Nephron (organoid): ENCODE data around the gene MSANTD7.

Experiments used
- H3K27ac Mint-ChIP-seq, 3 experiments: 2 replicates each; pipeline ENCODE4 v1.8.0; 2020; ENCODE audit warnings: mixed read lengths in 3 of 3, mild to moderate bottlenecking in 2 of 3, moderate library complexity in 1 of 3
- H3K27me3 Mint-ChIP-seq: 2 replicates; pipeline ENCODE4 v1.8.0; 2021; ENCODE audit warnings: low read depth, mild to moderate bottlenecking, moderate library complexity, mixed read lengths
- H3K36me3 Mint-ChIP-seq: 2 replicates; pipeline ENCODE4 v1.8.0; 2020; ENCODE audit warnings: low read depth, mixed read lengths
- H3K4me1 Mint-ChIP-seq: 2 replicates; pipeline ENCODE4 v1.8.0; 2020; ENCODE audit warnings: mixed read lengths
- H3K4me3 Mint-ChIP-seq, 3 experiments: 2 replicates each; pipeline ENCODE4 v1.8.0; 2020; ENCODE audit warnings: mild to moderate bottlenecking in 3 of 3, mixed read lengths in 3 of 3, moderate library complexity in 2 of 3
- H3K9me3 Mint-ChIP-seq: 2 replicates; pipeline ENCODE4 v1.8.0; 2020; ENCODE audit warnings: mixed read lengths
- CTCF ChIP-seq, 3 experiments: fragments of 200-600 bp; sonication (generic); IDR thresholded peaks; one replicate each; pipeline ENCODE4 v1.5.0; 2021; ENCODE audit warnings: antibody characterized with exemption in 3 of 3; ENCODE audit not compliant: unreplicated experiment in 3 of 3

MSANTD7 gene

GRCh38 chr10:14884082-14884481 lies 46.0 kb downstream of the MSANTD7 start:
- peaks cover 6% of the 10 kb centered on the region for H3K36me3 Mint-ChIP-seq
- peaks cover 10% of the 10 kb centered on the region for H3K4me1 Mint-ChIP-seq
- H3K27ac Mint-ChIP-seq, result no peak overlapping the region
- no peaks in the 10 kb centered on the region for H3K9me3 Mint-ChIP-seq
- no peaks in the 10 kb centered on the region for H3K27me3 Mint-ChIP-seq
- no peak overlapping the region for H3K4me3 Mint-ChIP-seq
- no peak for TF ChIP-seq CTCF (IDR thresholded peaks at IDR 0.05; ENCODE audit: unreplicated experiment in 3 of 3)
